Heart right ventricle (tissue), 16 donors: ENCODE measurements around the gene FAM227A. TPM values are rescaled to one million over a fixed set of nuclear protein-coding genes. Genes with fewer than 3 reads are reported as not detected.

Experiments used
- ATAC-seq, 8 donors: fragments of 200-7000 bp; cut with Tn5 transposase; one replicate each; pipeline ENCODE4 v1.9.1; 2020; ENCODE audit warnings: mild to moderate bottlenecking in 8 of 8, moderate library complexity in 8 of 8, moderate number of reproducible peaks in 1 of 8
- DNase-seq, 2 donors: peaks; one replicate each; pipeline ENCODE4 v3.0.0-alpha.2; 2020
- H3K27ac ChIP-seq, 10 donors: fragments of 200-600 bp; sonication (generic) in 2 of 10; one replicate each; pipeline versions ENCODE4 v1.5.0 to v1.8.0; 2020 to 2022; ENCODE audit warnings: mild to moderate bottlenecking in 3 of 10
- H3K27me3 ChIP-seq, 7 donors: fragments of 200-600 bp; one replicate each; pipeline ENCODE4 v1.8.0; 2021 to 2022; ENCODE audit warnings: mild to moderate bottlenecking in 2 of 7
- H3K36me3 ChIP-seq, 9 donors: fragments of 200-600 bp; sonication (generic) in 1 of 9; one replicate each; pipeline versions ENCODE4 v1.5.0 to v1.8.0; 2020 to 2022; ENCODE audit warnings: mild to moderate bottlenecking in 2 of 9
- H3K4me1 ChIP-seq, 9 donors: fragments of 200-600 bp; sonication (generic) in 1 of 9; one replicate each; pipeline versions ENCODE4 v1.5.0 to v1.8.0; 2020 to 2022; ENCODE audit warnings: mild to moderate bottlenecking in 4 of 9
- H3K4me3 ChIP-seq, 10 donors: fragments of 200-600 bp; sonication (generic) in 2 of 10; one replicate each; pipeline versions ENCODE4 v1.5.0 to v1.8.0; 2020 to 2022; ENCODE audit warnings: mild to moderate bottlenecking in 7 of 10, moderate library complexity in 2 of 10
- H3K9me3 ChIP-seq, 11 donors: fragments of 200-600 bp in 10 of 11; sonication (generic) in 2 of 11; one replicate each; pipeline versions ENCODE4 v1.5.0 to v1.8.0; 2013 to 2022; ENCODE audit warnings: mild to moderate bottlenecking in 2 of 11, control low read depth in 1 of 11, moderate library complexity in 1 of 11
- WGBS, 2 donors: extraction: QIAGEN DNeasy Blood & Tissue Kit; methylation state at CpG; one replicate each; pipeline ENCODE4 v1.1.7; 2013; ENCODE audit warnings: inconsistent platforms in 1 of 2; 5-methylcytosine and 5-hydroxymethylcytosine counted together
- intact Hi-C, 10 donors: fragments of 100-400 bp; cut with DNase I; formaldehyde crosslinking; loops; one replicate each; pipeline versions ENCODE4 v1.11.1 to v1.14.2; 2022
- polyA plus RNA-seq, 2 donors: library from polyadenylated mRNA; stranded (reverse); fragments of 200-250 nt; gene quantifications; one replicate each; pipeline ENCODE4 v1.2.3, GENCODE V29; 2013
- total RNA-seq, 10 donors: library from RNA; stranded (reverse); fragmentation: NEBNext Ultra II Directional in 3 of 10; extraction: Animal tissue kit (Norgen Biotek cat#: 25700) in 3 of 10; gene quantifications; one replicate each; pipeline versions ENCODE4 v1.2.1 to v1.2.4, GENCODE V29; 2021 to 2023
- TF ChIP-seq, protein P1 (sequence below), 9 donors: fragments of 200-600 bp; sonication (generic) in 2 of 9; IDR thresholded peaks; one replicate each; pipeline versions ENCODE4 v1.5.0 to v1.8.0; 2021 to 2022; ENCODE audit warnings: antibody characterized with exemption in 9 of 9, mild to moderate bottlenecking in 5 of 9, moderate library complexity in 1 of 9
- donor health status: Arrhythmogenic right ventricular cardiomyopathy.
- donor health status: ischemic (EF 13 %, LVEDD 7.1; RV severe dilation, severe dysfunction).
- donor health status: healthy with polysubstance abuse.
- donor health status: DM: no; HTN: yes; CAD: no.
- donor health status: DM: no; HTN: no; CAD: no.
- donor health status: ischemic (EF 25% LVEDD 6.9; RV normal size, moderate dysfunction).
- donor health status: ischemic (EF 25% LVEDD 5.7; RV mildly dilated, moderate dysfunction).
- donor health status: healthy.
- donor health status: DM: yes; HTN: yes; CAD: no.
- donor health status: Ischemic cardiomyopathy.
- donor health status: ischemic (EF 35%, LVEDD 5.7; RV mildly dilated, moderate dysfunction).
- donor health status: nonischemic (EF 11% LVEDD 7.7; RV severe dilation, severe dysfunction).
- donor health status: DM: yes; HTN: yes; CAD: no.
- donor health status: PGD.
- donor health status: ischemic (EF 29% LVEDD 5.4; RV normal size, mild dysfunction).
- donor health status: nonischemic (EF 23%, LVEDD 6.1; RV moderate dilation, normal function).

FAM227A gene
- total and polyA plus RNA-seq, 12 donors, result 0.11 to 0.97 (median 0.46) TPM

GRCh38 chr22:38655519-38656255 lies 505 bp downstream of the FAM227A start:
- DNase-seq (no peak), ATAC-seq (peak in 4 of 8 donors; percentile 3 to 24 (median 10))
- Histone ChIP-seq H3K4me3 (peak overlapping the region; percentile 66 to 98 (median 89)), H3K36me3 (peaks cover 0 to 4% (median 0%) of the 10 kb centered on the region in 9 donors), H3K4me1 (peaks cover 3 to 26% (median 19%) of the 10 kb centered on the region in 9 donors), H3K9me3 (no peaks in the 10 kb centered on the region), H3K27me3 (no peaks in the 10 kb centered on the region), H3K27ac (peak overlapping the region in 8 of 10 donors; percentile 95 to 99 (median 96))
- TF ChIP-seq, protein P1, sequence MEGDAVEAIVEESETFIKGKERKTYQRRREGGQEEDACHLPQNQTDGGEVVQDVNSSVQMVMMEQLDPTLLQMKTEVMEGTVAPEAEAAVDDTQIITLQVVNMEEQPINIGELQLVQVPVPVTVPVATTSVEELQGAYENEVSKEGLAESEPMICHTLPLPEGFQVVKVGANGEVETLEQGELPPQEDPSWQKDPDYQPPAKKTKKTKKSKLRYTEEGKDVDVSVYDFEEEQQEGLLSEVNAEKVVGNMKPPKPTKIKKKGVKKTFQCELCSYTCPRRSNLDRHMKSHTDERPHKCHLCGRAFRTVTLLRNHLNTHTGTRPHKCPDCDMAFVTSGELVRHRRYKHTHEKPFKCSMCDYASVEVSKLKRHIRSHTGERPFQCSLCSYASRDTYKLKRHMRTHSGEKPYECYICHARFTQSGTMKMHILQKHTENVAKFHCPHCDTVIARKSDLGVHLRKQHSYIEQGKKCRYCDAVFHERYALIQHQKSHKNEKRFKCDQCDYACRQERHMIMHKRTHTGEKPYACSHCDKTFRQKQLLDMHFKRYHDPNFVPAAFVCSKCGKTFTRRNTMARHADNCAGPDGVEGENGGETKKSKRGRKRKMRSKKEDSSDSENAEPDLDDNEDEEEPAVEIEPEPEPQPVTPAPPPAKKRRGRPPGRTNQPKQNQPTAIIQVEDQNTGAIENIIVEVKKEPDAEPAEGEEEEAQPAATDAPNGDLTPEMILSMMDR (IDR thresholded peaks at IDR 0.05), result no peak
- intact Hi-C loops, result loop anchor here in 2 of 10 donors (1.0 to 10.0 kb wide), 2 partner anchors 50 to 151 kb away; partner anchors contain the start of genes DDX17 (in 1 of the 2) and GTPBP1 (in 1 of the 2)
- 4 to 7% methylated on average over 22 of the region's 22 CpGs for WGBS, 2 donors

DNA sequence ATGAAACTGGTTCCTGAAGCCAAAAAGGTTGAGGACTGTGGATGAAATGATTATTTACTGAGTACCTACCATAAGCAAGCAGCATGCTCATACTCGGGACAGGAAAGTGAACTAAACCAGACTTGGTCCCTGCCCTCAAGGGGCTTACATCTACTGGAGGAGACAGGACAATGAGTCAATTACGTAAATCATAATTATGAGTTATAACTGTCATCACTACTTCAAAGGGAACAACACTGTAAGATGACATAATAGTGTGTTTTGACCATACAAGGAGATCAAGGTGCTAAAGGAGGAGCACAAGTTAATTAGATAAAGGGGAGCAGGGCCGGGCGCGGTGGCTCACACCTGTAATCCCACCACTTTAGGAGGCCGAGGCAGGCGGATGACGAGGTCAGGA lies 2.5 kb downstream of the FAM227A start:
- DNase-seq (no peak), ATAC-seq (no peak)
- H3K4me1 ChIP-seq, result peaks cover 3 to 25% (median 19%) of the 10 kb centered on the region in 9 donors
- H3K36me3 ChIP-seq, result no peaks in the 10 kb centered on the region
- no peaks in the 10 kb centered on the region for H3K27me3 ChIP-seq
- TF ChIP-seq, protein P1 (IDR thresholded peaks at IDR 0.05), result no peak
- H3K9me3 ChIP-seq, result no peaks in the 10 kb centered on the region
- WGBS, 2 donors, result 97 to 98% methylated on average over 8 of the region's 8 CpGs
- no peak overlapping the region for H3K27ac ChIP-seq
- intact Hi-C loops, result loop anchor here in 1 of 10 donors (10.0 kb wide), 1 partner anchor 149 kb away; the partner anchor contains the start of gene DDX17
- H3K4me3 ChIP-seq, result no peak overlapping the region

DNA sequence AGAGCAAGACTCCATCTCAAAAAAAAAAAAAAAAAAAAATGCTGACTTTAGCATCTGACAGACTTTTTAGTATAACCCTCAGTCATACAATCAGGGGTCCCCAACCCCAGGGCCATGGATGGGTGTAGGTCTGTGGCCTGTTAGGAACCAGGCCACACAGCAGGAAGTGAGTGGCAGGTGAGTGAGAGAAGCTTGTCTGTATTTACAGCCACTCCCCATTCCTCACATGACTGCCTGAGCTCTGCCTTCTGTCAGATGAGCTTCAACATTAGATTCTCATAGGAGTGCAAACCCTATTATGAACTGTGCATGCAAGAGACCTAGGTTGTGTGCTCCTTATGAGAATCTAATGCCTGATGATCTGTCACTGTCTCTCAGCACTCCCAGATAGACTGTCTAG lies 3.3 kb downstream of the FAM227A start:
- ATAC-seq (no peak), DNase-seq (no peak)
- TF ChIP-seq, protein P1 (IDR thresholded peaks at IDR 0.05), result no peak
- Histone ChIP-seq H3K36me3 (no peaks in the 10 kb centered on the region), H3K4me1 (peaks cover 3 to 18% (median 15%) of the 10 kb centered on the region in 9 donors), H3K27ac (no peak overlapping the region), H3K4me3 (no peak overlapping the region), H3K9me3 (no peaks in the 10 kb centered on the region), H3K27me3 (no peaks in the 10 kb centered on the region)
- intact Hi-C loops, result loop anchor here in 1 of 10 donors (10.0 kb wide), 1 partner anchor 148 kb away; the partner anchor contains the start of gene DDX17

DNA sequence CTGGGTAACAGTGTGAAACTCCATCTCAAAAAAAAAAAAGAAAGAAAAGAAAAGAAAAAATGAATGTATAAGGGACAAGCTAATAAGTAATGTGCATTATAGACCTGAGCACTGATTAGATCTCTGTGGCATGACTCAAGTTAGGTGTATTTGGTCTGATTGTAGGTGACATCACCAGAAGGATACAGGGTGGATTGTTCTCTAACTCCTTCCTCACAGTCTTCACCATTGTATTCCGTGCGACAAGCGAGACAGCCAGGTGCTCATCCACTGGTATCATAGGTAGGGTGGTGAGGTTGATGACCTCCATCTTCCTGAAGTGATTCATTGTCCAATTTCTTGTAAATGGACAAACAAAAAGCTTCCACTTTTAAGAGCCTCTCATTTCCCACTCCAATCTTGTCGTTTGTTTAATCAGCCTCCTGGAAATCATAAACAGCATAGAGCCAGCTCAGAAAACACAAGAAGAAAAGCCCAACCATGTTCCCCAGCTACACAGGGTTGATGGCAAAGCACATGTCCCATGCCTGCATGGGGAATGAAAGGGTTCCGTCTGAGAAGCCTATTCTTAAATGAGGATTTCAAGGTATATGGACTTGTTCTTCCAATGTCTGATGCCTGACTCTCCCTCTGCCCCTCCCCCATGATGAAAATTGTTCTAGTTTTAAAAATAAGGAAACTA lies 6.2 kb downstream of the FAM227A start:
- TF ChIP-seq, protein P1 (IDR thresholded peaks at IDR 0.05), result no peak
- H3K27me3 ChIP-seq, result no peaks in the 10 kb centered on the region
- no peak for DNase-seq
- H3K4me3 ChIP-seq, result no peak overlapping the region
- ATAC-seq, result no peak
- intact Hi-C loops, result loop anchor here in 1 of 10 donors (10.0 kb wide), 1 partner anchor 145 kb away; the partner anchor contains the start of gene DDX17
- H3K4me1 ChIP-seq, result no peaks in the 10 kb centered on the region
- 79 to 80% methylated on average over 5 of the region's 5 CpGs for WGBS, 2 donors
- H3K9me3 ChIP-seq, result no peaks in the 10 kb centered on the region
- H3K36me3 ChIP-seq, result no peaks in the 10 kb centered on the region
- H3K27ac ChIP-seq, result no peak overlapping the region
